ENCODE data around the gene BACH2. TPM values are rescaled to one million over a fixed set of nuclear protein-coding genes. Genes with fewer than 3 reads are reported as not detected.

BACH2 gene
- polyA plus RNA-seq, 1 donor from 2014 or later = 45.5 TPM

DNA sequence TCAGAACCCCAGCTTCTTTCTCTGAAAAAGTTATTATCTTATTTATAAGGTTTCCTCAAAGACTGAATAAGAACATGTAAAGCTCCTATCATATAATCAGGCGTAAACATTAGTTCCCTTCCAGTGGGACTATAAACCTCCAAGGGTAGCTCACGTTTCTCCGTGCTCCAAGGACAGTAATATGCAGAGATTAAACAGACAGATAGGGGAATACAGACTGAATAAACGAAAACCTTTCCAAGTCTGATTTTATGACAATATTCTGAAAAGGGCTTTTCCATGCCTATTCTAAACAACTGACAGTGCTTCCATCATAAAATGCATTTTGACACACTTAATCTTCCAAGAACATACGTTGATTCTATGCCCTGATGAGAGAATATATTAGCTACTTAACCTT is 22.8 kb downstream of the BACH2 start:
- TF ChIP-seq, protein P1, sequence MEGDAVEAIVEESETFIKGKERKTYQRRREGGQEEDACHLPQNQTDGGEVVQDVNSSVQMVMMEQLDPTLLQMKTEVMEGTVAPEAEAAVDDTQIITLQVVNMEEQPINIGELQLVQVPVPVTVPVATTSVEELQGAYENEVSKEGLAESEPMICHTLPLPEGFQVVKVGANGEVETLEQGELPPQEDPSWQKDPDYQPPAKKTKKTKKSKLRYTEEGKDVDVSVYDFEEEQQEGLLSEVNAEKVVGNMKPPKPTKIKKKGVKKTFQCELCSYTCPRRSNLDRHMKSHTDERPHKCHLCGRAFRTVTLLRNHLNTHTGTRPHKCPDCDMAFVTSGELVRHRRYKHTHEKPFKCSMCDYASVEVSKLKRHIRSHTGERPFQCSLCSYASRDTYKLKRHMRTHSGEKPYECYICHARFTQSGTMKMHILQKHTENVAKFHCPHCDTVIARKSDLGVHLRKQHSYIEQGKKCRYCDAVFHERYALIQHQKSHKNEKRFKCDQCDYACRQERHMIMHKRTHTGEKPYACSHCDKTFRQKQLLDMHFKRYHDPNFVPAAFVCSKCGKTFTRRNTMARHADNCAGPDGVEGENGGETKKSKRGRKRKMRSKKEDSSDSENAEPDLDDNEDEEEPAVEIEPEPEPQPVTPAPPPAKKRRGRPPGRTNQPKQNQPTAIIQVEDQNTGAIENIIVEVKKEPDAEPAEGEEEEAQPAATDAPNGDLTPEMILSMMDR (IDR thresholded peaks at IDR 0.05; ENCODE audit: poor library complexity, severe bottlenecking) = no peak
- no peak for TF ChIP-seq EZH2 (IDR thresholded peaks at IDR 0.05; ENCODE audit: borderline replicate concordance, insufficient read depth, low read length, poor library complexity, severe bottlenecking)
- no peak for TF ChIP-seq POLR2AphosphoS5 (IDR thresholded peaks at IDR 0.05)
- no peak for TF ChIP-seq SMC3 (conservative IDR thresholded peaks at IDR 0.05; ENCODE audit: poor library complexity)
- TF ChIP-seq MXI1 (conservative IDR thresholded peaks at IDR 0.05; ENCODE audit: poor library complexity, severe bottlenecking) = no peak
- no peak for TF ChIP-seq TAF1 (IDR thresholded peaks at IDR 0.05; ENCODE audit: low read depth)
- TF ChIP-seq, protein P2, sequence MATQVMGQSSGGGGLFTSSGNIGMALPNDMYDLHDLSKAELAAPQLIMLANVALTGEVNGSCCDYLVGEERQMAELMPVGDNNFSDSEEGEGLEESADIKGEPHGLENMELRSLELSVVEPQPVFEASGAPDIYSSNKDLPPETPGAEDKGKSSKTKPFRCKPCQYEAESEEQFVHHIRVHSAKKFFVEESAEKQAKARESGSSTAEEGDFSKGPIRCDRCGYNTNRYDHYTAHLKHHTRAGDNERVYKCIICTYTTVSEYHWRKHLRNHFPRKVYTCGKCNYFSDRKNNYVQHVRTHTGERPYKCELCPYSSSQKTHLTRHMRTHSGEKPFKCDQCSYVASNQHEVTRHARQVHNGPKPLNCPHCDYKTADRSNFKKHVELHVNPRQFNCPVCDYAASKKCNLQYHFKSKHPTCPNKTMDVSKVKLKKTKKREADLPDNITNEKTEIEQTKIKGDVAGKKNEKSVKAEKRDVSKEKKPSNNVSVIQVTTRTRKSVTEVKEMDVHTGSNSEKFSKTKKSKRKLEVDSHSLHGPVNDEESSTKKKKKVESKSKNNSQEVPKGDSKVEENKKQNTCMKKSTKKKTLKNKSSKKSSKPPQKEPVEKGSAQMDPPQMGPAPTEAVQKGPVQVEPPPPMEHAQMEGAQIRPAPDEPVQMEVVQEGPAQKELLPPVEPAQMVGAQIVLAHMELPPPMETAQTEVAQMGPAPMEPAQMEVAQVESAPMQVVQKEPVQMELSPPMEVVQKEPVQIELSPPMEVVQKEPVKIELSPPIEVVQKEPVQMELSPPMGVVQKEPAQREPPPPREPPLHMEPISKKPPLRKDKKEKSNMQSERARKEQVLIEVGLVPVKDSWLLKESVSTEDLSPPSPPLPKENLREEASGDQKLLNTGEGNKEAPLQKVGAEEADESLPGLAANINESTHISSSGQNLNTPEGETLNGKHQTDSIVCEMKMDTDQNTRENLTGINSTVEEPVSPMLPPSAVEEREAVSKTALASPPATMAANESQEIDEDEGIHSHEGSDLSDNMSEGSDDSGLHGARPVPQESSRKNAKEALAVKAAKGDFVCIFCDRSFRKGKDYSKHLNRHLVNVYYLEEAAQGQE (IDR thresholded peaks at IDR 0.05; ENCODE audit: borderline replicate concordance) = no peak
- no peak for TF ChIP-seq RAD21 (conservative IDR thresholded peaks at IDR 0.05)
- no peak for TF ChIP-seq EP300 (conservative IDR thresholded peaks at IDR 0.05; ENCODE audit: poor library complexity, severe bottlenecking)

DNA sequence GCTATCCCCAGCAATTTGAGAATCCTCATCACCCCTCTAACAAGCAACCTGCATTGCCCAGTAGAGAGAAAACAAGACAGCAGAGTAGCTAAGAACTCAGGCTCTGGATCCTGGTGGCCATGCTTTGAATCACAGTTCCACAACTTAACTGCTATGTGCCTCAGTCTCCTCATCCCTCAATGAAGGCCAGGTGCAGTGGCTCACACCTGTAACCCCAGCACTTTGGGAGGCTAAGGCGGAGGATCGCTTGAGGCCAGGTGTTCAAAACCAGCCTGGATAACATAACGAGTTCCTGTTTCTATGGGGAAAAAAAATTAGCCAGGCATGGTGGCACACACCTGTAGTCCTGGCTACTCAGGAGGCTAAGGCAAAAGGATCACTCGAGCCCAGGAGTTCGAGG is 23.7 kb downstream of the BACH2 start:
- Histone ChIP-seq H3K9me3 (ENCODE audit: low read length) (no peaks in the 10 kb centered on the region), H3K27ac (ENCODE audit: low read length) (no peak overlapping the region), H2AFZ (ENCODE audit: low read depth, low read length) (no peak overlapping the region), H3K36me3 (ENCODE audit: insufficient read depth, low read length) (peaks cover 21% of the 10 kb centered on the region), H4K20me1 (ENCODE audit: insufficient read depth) (no peaks in the 10 kb centered on the region), H3K4me3 (ENCODE audit: low read length) (no peak overlapping the region), H3K27me3 (ENCODE audit: insufficient read depth, low read depth, low read length) (no peaks in the 10 kb centered on the region), H3F3A (ENCODE audit: insufficient read depth, low read length, poor library complexity, severe bottlenecking) (no peaks in the 10 kb centered on the region), H3K4me2 (ENCODE audit: low read length) (no peak overlapping the region), H3K9me2 (ENCODE audit: insufficient read depth, low read length) (no peaks in the 10 kb centered on the region), H3K9ac (ENCODE audit: low read length) (no peak overlapping the region), H3K79me2 (replicated peaks; ENCODE audit: insufficient read depth, low read length) (peaks cover 75% of the 10 kb centered on the region)
- TF ChIP-seq, protein P2 (IDR thresholded peaks at IDR 0.05; ENCODE audit: borderline replicate concordance) = no peak
- TF ChIP-seq, protein P1 (IDR thresholded peaks at IDR 0.05; ENCODE audit: poor library complexity, severe bottlenecking) = no peak
- TF ChIP-seq EZH2 (IDR thresholded peaks at IDR 0.05; ENCODE audit: borderline replicate concordance, insufficient read depth, low read length, poor library complexity, severe bottlenecking) = no peak
- no peak for TF ChIP-seq MXI1 (conservative IDR thresholded peaks at IDR 0.05; ENCODE audit: poor library complexity, severe bottlenecking)
- TF ChIP-seq TAF1 (IDR thresholded peaks at IDR 0.05; ENCODE audit: low read depth) = no peak
- no peak for TF ChIP-seq RAD21 (conservative IDR thresholded peaks at IDR 0.05)
- no peak for TF ChIP-seq EP300 (conservative IDR thresholded peaks at IDR 0.05; ENCODE audit: poor library complexity, severe bottlenecking)
- no peak for TF ChIP-seq POLR2AphosphoS5 (IDR thresholded peaks at IDR 0.05)

More for the DNA sequence above, 22.8 kb downstream of the BACH2 start:
- H3K27ac ChIP-seq (ENCODE audit: low read length) = no peak overlapping the region
- no peak overlapping the region for H3K4me2 ChIP-seq (ENCODE audit: low read length)
- H3K27me3 ChIP-seq (ENCODE audit: insufficient read depth, low read depth, low read length) = no peaks in the 10 kb centered on the region
- no peaks in the 10 kb centered on the region for H3F3A ChIP-seq (ENCODE audit: insufficient read depth, low read length, poor library complexity, severe bottlenecking)
- no peak overlapping the region for H3K4me3 ChIP-seq (ENCODE audit: low read length)
- peaks cover 81% of the 10 kb centered on the region for H3K79me2 ChIP-seq (replicated peaks; ENCODE audit: insufficient read depth, low read length)
- H4K20me1 ChIP-seq (ENCODE audit: insufficient read depth) = no peaks in the 10 kb centered on the region
- H3K36me3 ChIP-seq (ENCODE audit: insufficient read depth, low read length) = peaks cover 20% of the 10 kb centered on the region
- no peaks in the 10 kb centered on the region for H3K9me2 ChIP-seq (ENCODE audit: insufficient read depth, low read length)
- H3K9ac ChIP-seq (ENCODE audit: low read length) = no peak overlapping the region
- H2AFZ ChIP-seq (ENCODE audit: low read depth, low read length) = no peak overlapping the region
- H3K9me3 ChIP-seq (ENCODE audit: low read length) = no peaks in the 10 kb centered on the region
